Measurements from ENCODE around the gene CCDC102A. TPM values are rescaled to one million over a fixed set of nuclear protein-coding genes. Genes with fewer than 3 reads are reported as not detected.

Gene CCDC102A
- total and polyA plus RNA-seq, 2 donors (not counting 3 experiments of a cell fraction or from before 2014, with no cell fraction given), result 7.8 to 12.2 TPM

DNA sequence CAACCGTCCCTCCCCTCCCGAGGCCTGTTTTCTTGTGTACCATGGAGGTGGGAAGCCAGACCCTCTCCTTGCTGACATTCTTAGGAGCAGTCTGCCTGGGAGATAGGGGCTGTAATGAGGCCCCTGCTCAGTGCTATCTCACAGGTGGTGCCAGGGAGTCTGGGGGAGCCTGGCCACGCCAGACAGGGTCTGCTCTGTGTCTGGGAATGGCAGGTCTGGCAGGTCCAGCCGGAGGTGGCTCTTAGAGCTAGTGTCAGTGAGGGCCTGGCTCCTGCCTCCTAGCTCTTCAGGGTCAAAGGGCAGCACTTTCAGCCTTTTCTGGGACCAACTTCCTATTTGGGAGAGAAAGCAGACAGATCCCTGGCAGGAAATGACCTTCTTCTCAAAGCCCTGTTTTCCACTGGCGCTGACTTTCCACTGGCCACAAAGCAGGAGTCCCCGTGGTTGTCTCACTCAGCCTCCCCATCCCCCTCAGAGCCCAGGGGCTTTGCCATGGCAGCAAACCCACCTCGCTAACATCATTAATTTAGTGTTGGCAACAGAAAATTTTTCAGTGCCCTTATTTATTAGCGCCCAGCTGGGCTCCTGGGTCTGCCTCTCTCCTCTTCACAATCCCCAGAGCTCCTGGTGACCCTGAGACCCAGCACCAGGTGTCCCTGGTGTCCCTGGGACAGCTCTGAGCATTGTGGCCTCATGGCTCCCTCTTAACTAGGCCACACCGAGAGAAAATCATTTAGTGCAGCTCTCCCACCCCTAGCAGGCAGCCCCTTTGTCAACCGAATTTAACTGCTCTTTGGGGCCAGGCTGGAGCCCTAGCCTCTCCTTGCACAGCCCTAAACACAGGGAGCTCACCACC is 26.1 kb downstream of the CCDC102A start:
- Histone ChIP-seq H2AFZ (ENCODE audit: low read depth, low read length) (no peak overlapping the region), H3K4me1 (ENCODE audit: control insufficient read depth, extremely low read depth, insufficient read depth, low read length) (peaks cover 7% of the 10 kb centered on the region), H3K4me2 (ENCODE audit: insufficient read depth, low read length) (no peak overlapping the region), H3K27ac (ENCODE audit: insufficient read depth, low read depth, low read length) (no peak overlapping the region), H4K20me1 (replicated peaks; ENCODE audit: control insufficient read depth, extremely low read depth, insufficient read depth, low read length) (no peaks in the 10 kb centered on the region), H3K9ac (replicated peaks; ENCODE audit: extremely low read depth, insufficient read depth, low read length) (no peak overlapping the region), H3K27me3 (ENCODE audit: control insufficient read depth in 2 of 2, insufficient read depth in 2 of 2, low read length in 2 of 2) (peaks cover 0 to 6% of the 10 kb centered on the region in 2 experiments), H3K36me3 (ENCODE audit: control insufficient read depth in 2 of 2, extremely low read depth in 1 of 2, insufficient read depth in 2 of 2, low read length in 2 of 2) (peaks cover 0 to 2% of the 10 kb centered on the region in 2 experiments), H3K9me3 (replicated peaks; ENCODE audit: control insufficient read depth, insufficient read depth, low read length) (no peaks in the 10 kb centered on the region), H3K9me1 (replicated peaks; ENCODE audit: control insufficient read depth, extremely low read depth, insufficient read depth, low read length) (no peaks in the 10 kb centered on the region), H3K4me3 (replicated peaks in 1 of 3; ENCODE audit: insufficient read depth in 1 of 3, low read depth in 1 of 3, low read length in 3 of 3) (no peak overlapping the region), H3K79me2 (ENCODE audit: control insufficient read depth, insufficient read depth, low read length) (no peaks in the 10 kb centered on the region)
- DNase-seq (ENCODE audit: low read depth, low spot score) (no peak), FAIRE-seq (no peak)
- CTCF ChIA-PET, result interaction anchor here (1.3 kb wide), 1 partner anchor 9 kb away, joined by 4 read pairs; no protein-coding TSS in a partner anchor
- POLR2A ChIA-PET, result no interaction called here
- intact Hi-C loops (cut with micrococcal nuclease) (no loop called here), dilution Hi-C loops (cut with MboI; ENCODE audit: extremely low pct_ligation_motif_present, low sequenced_read_pairs) (no loop called here)
- BruUV-seq (replicated peaks), result no TSS peak
- TF ChIP-seq EZH2 (IDR thresholded peaks at IDR 0.05; ENCODE audit: borderline replicate concordance, low read depth, low read length, severe bottlenecking) (no peak), POLR2AphosphoS5 (IDR thresholded peaks at IDR 0.05; ENCODE audit: insufficient read depth, low read depth, low read length) (no peak), POLR2A (IDR thresholded peaks at IDR 0.05; ENCODE audit: low read depth, low read length) (no peak), MYC (IDR thresholded peaks at IDR 0.05; ENCODE audit: low read depth, low read length) (no peak), JUN (IDR thresholded peaks at IDR 0.05; ENCODE audit: borderline replicate concordance, insufficient read depth, insufficient read length, low read depth) (no peak), FOS (IDR thresholded peaks at IDR 0.05; ENCODE audit: borderline replicate concordance, insufficient read depth, low read length) (no peak), GATA2 (IDR thresholded peaks at IDR 0.05; ENCODE audit: insufficient read depth, insufficient read length, low read depth, low read length) (no peak)
- TF ChIP-seq, protein P1, sequence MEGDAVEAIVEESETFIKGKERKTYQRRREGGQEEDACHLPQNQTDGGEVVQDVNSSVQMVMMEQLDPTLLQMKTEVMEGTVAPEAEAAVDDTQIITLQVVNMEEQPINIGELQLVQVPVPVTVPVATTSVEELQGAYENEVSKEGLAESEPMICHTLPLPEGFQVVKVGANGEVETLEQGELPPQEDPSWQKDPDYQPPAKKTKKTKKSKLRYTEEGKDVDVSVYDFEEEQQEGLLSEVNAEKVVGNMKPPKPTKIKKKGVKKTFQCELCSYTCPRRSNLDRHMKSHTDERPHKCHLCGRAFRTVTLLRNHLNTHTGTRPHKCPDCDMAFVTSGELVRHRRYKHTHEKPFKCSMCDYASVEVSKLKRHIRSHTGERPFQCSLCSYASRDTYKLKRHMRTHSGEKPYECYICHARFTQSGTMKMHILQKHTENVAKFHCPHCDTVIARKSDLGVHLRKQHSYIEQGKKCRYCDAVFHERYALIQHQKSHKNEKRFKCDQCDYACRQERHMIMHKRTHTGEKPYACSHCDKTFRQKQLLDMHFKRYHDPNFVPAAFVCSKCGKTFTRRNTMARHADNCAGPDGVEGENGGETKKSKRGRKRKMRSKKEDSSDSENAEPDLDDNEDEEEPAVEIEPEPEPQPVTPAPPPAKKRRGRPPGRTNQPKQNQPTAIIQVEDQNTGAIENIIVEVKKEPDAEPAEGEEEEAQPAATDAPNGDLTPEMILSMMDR (IDR thresholded peaks at IDR 0.05; ENCODE audit: extremely low read depth in 1 of 2, insufficient read depth in 1 of 2, low read depth in 1 of 2, low read length in 2 of 2), result no peak
- TF ChIP-seq, protein P2, sequence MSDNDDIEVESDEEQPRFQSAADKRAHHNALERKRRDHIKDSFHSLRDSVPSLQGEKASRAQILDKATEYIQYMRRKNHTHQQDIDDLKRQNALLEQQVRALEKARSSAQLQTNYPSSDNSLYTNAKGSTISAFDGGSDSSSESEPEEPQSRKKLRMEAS (IDR thresholded peaks at IDR 0.05; ENCODE audit: insufficient read depth, insufficient read length), result no peak

Data from endothelial cell of umbilical vein (primary cell).